ENCODE data around the gene RTL10.

RTL10 gene

DNA sequence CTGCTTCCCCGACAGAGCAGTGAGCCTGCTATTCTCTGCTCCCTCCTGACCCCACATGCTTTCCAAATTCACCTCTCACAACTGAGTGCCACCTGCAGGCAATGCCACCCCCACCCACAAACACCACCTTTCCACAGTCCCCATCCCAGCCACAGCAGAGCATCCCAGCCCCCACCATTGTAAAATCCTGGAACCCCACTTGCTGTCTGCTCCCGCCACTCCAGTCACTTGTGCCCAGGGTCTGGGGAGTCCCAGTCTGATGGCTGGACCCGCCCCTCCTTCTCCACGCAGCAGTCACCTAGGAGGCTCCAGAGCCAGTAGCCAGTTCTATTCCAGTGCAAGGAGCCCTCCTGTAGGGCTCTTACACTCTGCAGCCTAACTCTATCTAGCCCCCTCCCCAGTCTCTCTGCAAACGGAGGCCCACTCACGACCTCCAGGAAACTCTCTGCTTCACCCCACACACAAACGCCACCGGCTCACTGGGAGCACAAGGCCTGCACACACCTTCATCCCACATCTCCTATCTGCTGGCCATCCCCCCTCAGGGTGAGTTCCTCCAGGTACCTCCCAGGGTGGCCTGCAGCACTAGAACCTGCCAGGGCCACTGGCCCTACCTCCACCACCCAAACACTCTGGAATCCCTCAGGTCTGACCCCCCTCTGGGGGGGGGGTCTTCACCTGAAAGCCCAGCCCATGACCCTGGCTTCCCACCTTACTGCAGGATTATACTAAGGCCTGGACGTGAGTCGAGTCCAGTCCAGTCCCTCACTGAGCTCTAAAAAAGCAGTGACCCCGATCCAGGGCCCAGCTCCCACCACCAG, 1.4 kb downstream of the RTL10 start:
- TF ChIP-seq TAF1 (IDR thresholded peaks at IDR 0.05; ENCODE audit: low read depth) (no peak), RAD21 (IDR thresholded peaks at IDR 0.05; ENCODE audit: low read depth) (no peak), EP300 (IDR thresholded peaks at IDR 0.05; ENCODE audit: borderline replicate concordance) (no peak), CREB1 (IDR thresholded peaks at IDR 0.05; ENCODE audit: low read depth) (no peak), TEAD4 (IDR thresholded peaks at IDR 0.05) (no peak), FOXM1 (IDR thresholded peaks at IDR 0.05; ENCODE audit: borderline replicate concordance, low read depth) (no peak), YY1 (IDR thresholded peaks at IDR 0.05; ENCODE audit: low read depth) (no peak), CEBPB (IDR thresholded peaks at IDR 0.05) (no peak), EGR1 (IDR thresholded peaks at IDR 0.05) (no peak), TCF12 (IDR thresholded peaks at IDR 0.05; ENCODE audit: low read depth) (no peak), ZBTB7A (IDR thresholded peaks at IDR 0.05; ENCODE audit: low read depth) (no peak), NFIC (IDR thresholded peaks at IDR 0.05) (no peak)
- TF ChIP-seq, protein P1, sequence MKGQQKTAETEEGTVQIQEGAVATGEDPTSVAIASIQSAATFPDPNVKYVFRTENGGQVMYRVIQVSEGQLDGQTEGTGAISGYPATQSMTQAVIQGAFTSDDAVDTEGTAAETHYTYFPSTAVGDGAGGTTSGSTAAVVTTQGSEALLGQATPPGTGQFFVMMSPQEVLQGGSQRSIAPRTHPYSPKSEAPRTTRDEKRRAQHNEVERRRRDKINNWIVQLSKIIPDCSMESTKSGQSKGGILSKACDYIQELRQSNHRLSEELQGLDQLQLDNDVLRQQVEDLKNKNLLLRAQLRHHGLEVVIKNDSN (IDR thresholded peaks at IDR 0.05), result no peak
- TF ChIP-seq, protein P2, sequence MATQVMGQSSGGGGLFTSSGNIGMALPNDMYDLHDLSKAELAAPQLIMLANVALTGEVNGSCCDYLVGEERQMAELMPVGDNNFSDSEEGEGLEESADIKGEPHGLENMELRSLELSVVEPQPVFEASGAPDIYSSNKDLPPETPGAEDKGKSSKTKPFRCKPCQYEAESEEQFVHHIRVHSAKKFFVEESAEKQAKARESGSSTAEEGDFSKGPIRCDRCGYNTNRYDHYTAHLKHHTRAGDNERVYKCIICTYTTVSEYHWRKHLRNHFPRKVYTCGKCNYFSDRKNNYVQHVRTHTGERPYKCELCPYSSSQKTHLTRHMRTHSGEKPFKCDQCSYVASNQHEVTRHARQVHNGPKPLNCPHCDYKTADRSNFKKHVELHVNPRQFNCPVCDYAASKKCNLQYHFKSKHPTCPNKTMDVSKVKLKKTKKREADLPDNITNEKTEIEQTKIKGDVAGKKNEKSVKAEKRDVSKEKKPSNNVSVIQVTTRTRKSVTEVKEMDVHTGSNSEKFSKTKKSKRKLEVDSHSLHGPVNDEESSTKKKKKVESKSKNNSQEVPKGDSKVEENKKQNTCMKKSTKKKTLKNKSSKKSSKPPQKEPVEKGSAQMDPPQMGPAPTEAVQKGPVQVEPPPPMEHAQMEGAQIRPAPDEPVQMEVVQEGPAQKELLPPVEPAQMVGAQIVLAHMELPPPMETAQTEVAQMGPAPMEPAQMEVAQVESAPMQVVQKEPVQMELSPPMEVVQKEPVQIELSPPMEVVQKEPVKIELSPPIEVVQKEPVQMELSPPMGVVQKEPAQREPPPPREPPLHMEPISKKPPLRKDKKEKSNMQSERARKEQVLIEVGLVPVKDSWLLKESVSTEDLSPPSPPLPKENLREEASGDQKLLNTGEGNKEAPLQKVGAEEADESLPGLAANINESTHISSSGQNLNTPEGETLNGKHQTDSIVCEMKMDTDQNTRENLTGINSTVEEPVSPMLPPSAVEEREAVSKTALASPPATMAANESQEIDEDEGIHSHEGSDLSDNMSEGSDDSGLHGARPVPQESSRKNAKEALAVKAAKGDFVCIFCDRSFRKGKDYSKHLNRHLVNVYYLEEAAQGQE (IDR thresholded peaks at IDR 0.05; ENCODE audit: low read depth), result no peak
- TF ChIP-seq, protein P3, sequence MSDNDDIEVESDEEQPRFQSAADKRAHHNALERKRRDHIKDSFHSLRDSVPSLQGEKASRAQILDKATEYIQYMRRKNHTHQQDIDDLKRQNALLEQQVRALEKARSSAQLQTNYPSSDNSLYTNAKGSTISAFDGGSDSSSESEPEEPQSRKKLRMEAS (IDR thresholded peaks at IDR 0.05), result no peak

DNA sequence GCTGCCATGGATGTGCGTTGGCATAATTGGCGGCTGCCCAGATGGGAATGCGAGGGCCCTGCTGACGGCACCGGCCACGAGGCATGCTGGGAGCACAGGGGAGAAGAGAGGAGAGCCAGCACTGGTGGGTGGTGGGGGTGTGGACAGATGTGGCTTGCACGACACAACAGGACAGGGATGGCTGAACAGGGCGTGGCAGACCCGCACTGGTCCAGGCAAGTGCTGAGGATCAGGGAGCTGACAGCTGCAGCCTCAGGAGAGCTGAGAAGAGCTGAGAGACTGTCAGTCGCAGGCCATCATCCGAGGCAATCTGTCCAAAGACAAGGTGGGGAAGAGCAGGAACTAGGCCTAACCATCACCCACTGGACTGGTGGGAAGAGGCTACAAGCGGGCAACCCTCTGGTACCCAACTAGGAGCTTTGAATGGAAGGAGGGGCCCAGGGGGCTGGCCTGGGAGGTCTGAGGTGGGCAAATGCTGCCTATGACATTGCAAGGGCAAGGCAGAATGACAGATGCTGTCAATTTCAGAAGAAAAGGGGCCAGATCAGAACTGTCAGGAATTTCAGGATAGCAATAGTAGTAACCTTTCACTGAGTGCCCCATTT, 2.4 kb downstream of the RTL10 start:
- no peak for TF ChIP-seq EGR1 (IDR thresholded peaks at IDR 0.05)
- no peak for TF ChIP-seq CREB1 (IDR thresholded peaks at IDR 0.05; ENCODE audit: low read depth)
- no peak for TF ChIP-seq NFIC (IDR thresholded peaks at IDR 0.05)
- no peak for TF ChIP-seq FOXM1 (IDR thresholded peaks at IDR 0.05; ENCODE audit: borderline replicate concordance, low read depth)
- TF ChIP-seq TCF12 (IDR thresholded peaks at IDR 0.05; ENCODE audit: low read depth), result no peak
- no peak for TF ChIP-seq YY1 (IDR thresholded peaks at IDR 0.05; ENCODE audit: low read depth)
- TF ChIP-seq, protein P3 (IDR thresholded peaks at IDR 0.05), result no peak
- no peak for TF ChIP-seq TAF1 (IDR thresholded peaks at IDR 0.05; ENCODE audit: low read depth)
- TF ChIP-seq, protein P1 (IDR thresholded peaks at IDR 0.05), result no peak
- TF ChIP-seq TEAD4 (IDR thresholded peaks at IDR 0.05), result no peak

- TF ChIP-seq CEBPB (IDR thresholded peaks at IDR 0.05), result no peak
- TF ChIP-seq RAD21 (IDR thresholded peaks at IDR 0.05; ENCODE audit: low read depth), result no peak
- TF ChIP-seq CREB1 (IDR thresholded peaks at IDR 0.05; ENCODE audit: low read depth), result no peak
- TF ChIP-seq NFIC (IDR thresholded peaks at IDR 0.05), result no peak
- no peak for TF ChIP-seq FOXM1 (IDR thresholded peaks at IDR 0.05; ENCODE audit: borderline replicate concordance, low read depth)
- TF ChIP-seq TEAD4 (IDR thresholded peaks at IDR 0.05), result no peak
- TF ChIP-seq EGR1 (IDR thresholded peaks at IDR 0.05), result no peak
- TF ChIP-seq, protein P2 (IDR thresholded peaks at IDR 0.05; ENCODE audit: low read depth), result no peak
- no peak for TF ChIP-seq ZBTB7A (IDR thresholded peaks at IDR 0.05; ENCODE audit: low read depth)
- TF ChIP-seq, protein P1 (IDR thresholded peaks at IDR 0.05), result no peak
- TF ChIP-seq, protein P3 (IDR thresholded peaks at IDR 0.05), result no peak
- no peak for TF ChIP-seq TAF1 (IDR thresholded peaks at IDR 0.05; ENCODE audit: low read depth)
- no peak for TF ChIP-seq YY1 (IDR thresholded peaks at IDR 0.05; ENCODE audit: low read depth)
- TF ChIP-seq EP300 (IDR thresholded peaks at IDR 0.05; ENCODE audit: borderline replicate concordance), result no peak
These were observed 3.1 kb downstream of the RTL10 start for GRCh38 chr22:19851291-19852176.

DNA sequence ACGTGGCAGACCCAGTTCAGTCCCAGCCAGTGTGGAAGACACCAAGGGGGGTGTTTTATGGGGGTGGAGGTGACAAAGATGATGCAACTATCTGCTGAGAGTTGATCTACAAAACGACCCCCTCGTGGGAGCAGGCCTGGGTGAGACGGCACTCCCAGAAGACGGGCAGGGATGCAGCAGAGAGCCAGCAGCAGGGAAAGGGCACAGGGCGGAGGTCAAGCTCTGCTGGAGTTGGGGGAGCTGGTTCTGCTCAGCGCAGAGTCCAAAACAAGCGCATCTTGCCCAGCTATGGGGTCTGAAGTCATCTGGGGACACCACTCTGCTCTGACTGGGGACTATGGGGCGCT, 3.9 kb downstream of the RTL10 start:
- TF ChIP-seq CEBPB (IDR thresholded peaks at IDR 0.05) (no peak), TAF1 (IDR thresholded peaks at IDR 0.05; ENCODE audit: low read depth) (no peak), TCF12 (IDR thresholded peaks at IDR 0.05; ENCODE audit: low read depth) (no peak), NFIC (IDR thresholded peaks at IDR 0.05) (no peak), YY1 (IDR thresholded peaks at IDR 0.05; ENCODE audit: low read depth) (no peak), EGR1 (IDR thresholded peaks at IDR 0.05) (no peak), RAD21 (IDR thresholded peaks at IDR 0.05; ENCODE audit: low read depth) (no peak), FOXM1 (IDR thresholded peaks at IDR 0.05; ENCODE audit: borderline replicate concordance, low read depth) (no peak), ZBTB7A (IDR thresholded peaks at IDR 0.05; ENCODE audit: low read depth) (no peak), CREB1 (IDR thresholded peaks at IDR 0.05; ENCODE audit: low read depth) (no peak), TEAD4 (IDR thresholded peaks at IDR 0.05) (no peak)
- TF ChIP-seq, protein P2 (IDR thresholded peaks at IDR 0.05; ENCODE audit: low read depth), result no peak
- TF ChIP-seq, protein P3 (IDR thresholded peaks at IDR 0.05), result no peak
- TF ChIP-seq, protein P1 (IDR thresholded peaks at IDR 0.05), result no peak

Data from Ishikawa (cell line).